ENCODE data around the gene MAGI2. TPM values are rescaled to one million over a fixed set of nuclear protein-coding genes. Genes with fewer than 3 reads are reported as not detected.
"Not testable (repeated sequence)": the region's sequence is repeated elsewhere in the genome, so short reads cannot be mapped to it uniquely, and the experiment has no call there.

Gene MAGI2
- polyA plus RNA-seq, 4 donors = 0.22 to 2.1 (median 1.5) TPM

GRCh38 chr7:78253850-78254725 is 1199.4 kb downstream of the MAGI2 start:
- DNase-seq = no peak
- FAIRE-seq = no peak
- Histone ChIP-seq H3K4me3 (ENCODE audit: low read depth in 1 of 3, low read length in 3 of 3) (no peak overlapping the region), H3K27ac (ENCODE audit: low read depth in 1 of 3, low read length in 2 of 3) (no peak overlapping the region), H3K4me1 (ENCODE audit: control insufficient read depth in 3 of 3, insufficient read depth in 2 of 3, low read depth in 1 of 3, low read length in 2 of 3) (no peaks in the 10 kb centered on the region), H3K36me3 (ENCODE audit: control insufficient read depth in 3 of 3, insufficient read depth in 2 of 3, low read depth in 1 of 3, low read length in 3 of 3) (no peaks in the 10 kb centered on the region), H3K9me3 (ENCODE audit: control insufficient read depth in 2 of 2, insufficient read depth in 1 of 2, low read depth in 1 of 2, low read length in 1 of 2) (no peaks in the 10 kb centered on the region), H3K27me3 (ENCODE audit: control insufficient read depth in 3 of 3, insufficient read depth in 3 of 3, low read length in 3 of 3) (no peaks in the 10 kb centered on the region)
- WGBS, 3 donors = 62 to 66% (median 65%) methylated on average over 4 of the region's 4 CpGs

- no peaks in the 10 kb centered on the region for H3K36me3 ChIP-seq (ENCODE audit: control insufficient read depth in 3 of 3, insufficient read depth in 2 of 3, low read depth in 1 of 3, low read length in 3 of 3)
- peaks cover 0 to 11% of the 10 kb centered on the region in 2 donors for H3K9me3 ChIP-seq (ENCODE audit: control insufficient read depth in 2 of 2, insufficient read depth in 1 of 2, low read depth in 1 of 2, low read length in 1 of 2)
- FAIRE-seq (no peak), DNase-seq (no peak)
- no peaks in the 10 kb centered on the region for H3K4me1 ChIP-seq (ENCODE audit: control insufficient read depth in 3 of 3, insufficient read depth in 2 of 3, low read depth in 1 of 3, low read length in 2 of 3)
- H3K27me3 ChIP-seq (ENCODE audit: control insufficient read depth in 3 of 3, insufficient read depth in 3 of 3, low read length in 3 of 3) = no peaks in the 10 kb centered on the region
- 92 to 95% (median 93%) methylated on average over 4 of the region's 4 CpGs for WGBS, 3 donors
- H3K4me3 ChIP-seq (ENCODE audit: low read depth in 1 of 3, low read length in 3 of 3) = no peak overlapping the region
- H3K27ac ChIP-seq (ENCODE audit: low read depth in 1 of 3, low read length in 2 of 3) = no peak overlapping the region
Observed at GRCh38 chr7:78248867-78249266, 1204.6 kb downstream of the MAGI2 start.

- no peak overlapping the region for H3K27ac ChIP-seq (ENCODE audit: low read depth in 1 of 3, low read length in 2 of 3)
- DNase-seq (no peak), FAIRE-seq (no peak)
- H3K4me3 ChIP-seq (ENCODE audit: low read depth in 1 of 3, low read length in 3 of 3) = no peak overlapping the region
- H3K9me3 ChIP-seq (ENCODE audit: control insufficient read depth in 2 of 2, insufficient read depth in 1 of 2, low read depth in 1 of 2, low read length in 1 of 2) = peaks cover 0 to 11% of the 10 kb centered on the region in 2 donors
- H3K4me1 ChIP-seq (ENCODE audit: control insufficient read depth in 3 of 3, insufficient read depth in 2 of 3, low read depth in 1 of 3, low read length in 2 of 3) = no peaks in the 10 kb centered on the region
- no peaks in the 10 kb centered on the region for H3K27me3 ChIP-seq (ENCODE audit: control insufficient read depth in 3 of 3, insufficient read depth in 3 of 3, low read length in 3 of 3)
- no peaks in the 10 kb centered on the region for H3K36me3 ChIP-seq (ENCODE audit: control insufficient read depth in 3 of 3, insufficient read depth in 2 of 3, low read depth in 1 of 3, low read length in 3 of 3)
Observed at GRCh38 chr7:78247910-78248689, 1205.4 kb downstream of the MAGI2 start.

GRCh38 chr7:78240179-78240578 is 1213.3 kb downstream of the MAGI2 start:
- not testable (repeated sequence) for H3K27me3 ChIP-seq (ENCODE audit: control insufficient read depth in 3 of 3, insufficient read depth in 3 of 3, low read length in 3 of 3); FAIRE-seq; H3K4me3 ChIP-seq (ENCODE audit: low read depth in 1 of 3, low read length in 3 of 3); H3K4me1 ChIP-seq (ENCODE audit: control insufficient read depth in 3 of 3, insufficient read depth in 2 of 3, low read depth in 1 of 3, low read length in 2 of 3); DNase-seq; H3K27ac ChIP-seq (ENCODE audit: low read depth in 1 of 3, low read length in 2 of 3); H3K36me3 ChIP-seq (ENCODE audit: control insufficient read depth in 3 of 3, insufficient read depth in 2 of 3, low read depth in 1 of 3, low read length in 3 of 3); H3K9me3 ChIP-seq (ENCODE audit: control insufficient read depth in 2 of 2, insufficient read depth in 1 of 2, low read depth in 1 of 2, low read length in 1 of 2)
- WGBS, 3 donors = 90 to 100% (median 94%) methylated on average over 1 of the region's 1 CpG

GRCh38 chr7:78234634-78235033 is 1218.8 kb downstream of the MAGI2 start:
- DNase-seq (no peak), FAIRE-seq (no peak)
- Histone ChIP-seq H3K27me3 (ENCODE audit: control insufficient read depth in 3 of 3, insufficient read depth in 3 of 3, low read length in 3 of 3) (no peaks in the 10 kb centered on the region), H3K27ac (ENCODE audit: low read depth in 1 of 3, low read length in 2 of 3) (no peak overlapping the region), H3K36me3 (ENCODE audit: control insufficient read depth in 3 of 3, insufficient read depth in 2 of 3, low read depth in 1 of 3, low read length in 3 of 3) (no peaks in the 10 kb centered on the region), H3K9me3 (ENCODE audit: control insufficient read depth in 2 of 2, insufficient read depth in 1 of 2, low read depth in 1 of 2, low read length in 1 of 2) (no peaks in the 10 kb centered on the region), H3K4me3 (ENCODE audit: low read depth in 1 of 3, low read length in 3 of 3) (no peak overlapping the region), H3K4me1 (ENCODE audit: control insufficient read depth in 3 of 3, insufficient read depth in 2 of 3, low read depth in 1 of 3, low read length in 2 of 3) (no peaks in the 10 kb centered on the region)
- WGBS, 3 donors = 69 to 70% (median 69%) methylated on average over 3 of the region's 3 CpGs

- DNase-seq (no peak), FAIRE-seq (no peak)
- Histone ChIP-seq H3K27me3 (ENCODE audit: control insufficient read depth in 3 of 3, insufficient read depth in 3 of 3, low read length in 3 of 3) (peaks cover 0 to 3% (median 0%) of the 10 kb centered on the region in 3 donors), H3K4me1 (ENCODE audit: control insufficient read depth in 3 of 3, insufficient read depth in 2 of 3, low read depth in 1 of 3, low read length in 2 of 3) (no peaks in the 10 kb centered on the region), H3K36me3 (ENCODE audit: control insufficient read depth in 3 of 3, insufficient read depth in 2 of 3, low read depth in 1 of 3, low read length in 3 of 3) (no peaks in the 10 kb centered on the region), H3K4me3 (ENCODE audit: low read depth in 1 of 3, low read length in 3 of 3) (no peak overlapping the region), H3K9me3 (ENCODE audit: control insufficient read depth in 2 of 2, insufficient read depth in 1 of 2, low read depth in 1 of 2, low read length in 1 of 2) (peaks cover 0 to 1% of the 10 kb centered on the region in 2 donors), H3K27ac (ENCODE audit: low read depth in 1 of 3, low read length in 2 of 3) (no peak overlapping the region)
- WGBS, 3 donors = 94 to 95% (median 95%) methylated on average over 1 of the region's 1 CpG
Observed at GRCh38 chr7:78232806-78233205, 1220.7 kb downstream of the MAGI2 start.

- no peaks in the 10 kb centered on the region for H3K4me1 ChIP-seq (ENCODE audit: control insufficient read depth in 3 of 3, insufficient read depth in 2 of 3, low read depth in 1 of 3, low read length in 2 of 3)
- peaks cover 0 to 1% of the 10 kb centered on the region in 2 donors for H3K9me3 ChIP-seq (ENCODE audit: control insufficient read depth in 2 of 2, insufficient read depth in 1 of 2, low read depth in 1 of 2, low read length in 1 of 2)
- peak; percentile 22 to 33 for DNase-seq
- no peak for FAIRE-seq
- H3K36me3 ChIP-seq (ENCODE audit: control insufficient read depth in 3 of 3, insufficient read depth in 2 of 3, low read depth in 1 of 3, low read length in 3 of 3) = no peaks in the 10 kb centered on the region
- H3K4me3 ChIP-seq (ENCODE audit: low read depth in 1 of 3, low read length in 3 of 3) = no peak overlapping the region
- peaks cover 0 to 3% (median 0%) of the 10 kb centered on the region in 3 donors for H3K27me3 ChIP-seq (ENCODE audit: control insufficient read depth in 3 of 3, insufficient read depth in 3 of 3, low read length in 3 of 3)
- no peak overlapping the region for H3K27ac ChIP-seq (ENCODE audit: low read depth in 1 of 3, low read length in 2 of 3)
- 22 to 46% (median 33%) methylated on average over 9 of the region's 9 CpGs for WGBS, 3 donors
Observed at GRCh38 chr7:78226059-78226719, 1227.3 kb downstream of the MAGI2 start.

- 64 to 84% (median 78%) methylated on average over 4 of the region's 4 CpGs for WGBS, 3 donors
- H3K27ac ChIP-seq (ENCODE audit: low read depth in 1 of 3, low read length in 2 of 3) = no peak overlapping the region
- no peak for DNase-seq
Observed at GRCh38 chr7:78225534-78225933, 1227.9 kb downstream of the MAGI2 start.

More at GRCh38 chr7:78225534-78225933, 1227.9 kb downstream of the MAGI2 start:
- Histone ChIP-seq H3K36me3 (ENCODE audit: control insufficient read depth in 3 of 3, insufficient read depth in 2 of 3, low read depth in 1 of 3, low read length in 3 of 3) (no peaks in the 10 kb centered on the region), H3K4me3 (ENCODE audit: low read depth in 1 of 3, low read length in 3 of 3) (no peak overlapping the region), H3K27me3 (ENCODE audit: control insufficient read depth in 3 of 3, insufficient read depth in 3 of 3, low read length in 3 of 3) (peaks cover 0 to 3% (median 0%) of the 10 kb centered on the region in 3 donors), H3K4me1 (ENCODE audit: control insufficient read depth in 3 of 3, insufficient read depth in 2 of 3, low read depth in 1 of 3, low read length in 2 of 3) (no peaks in the 10 kb centered on the region), H3K9me3 (ENCODE audit: control insufficient read depth in 2 of 2, insufficient read depth in 1 of 2, low read depth in 1 of 2, low read length in 1 of 2) (peaks cover 0 to 1% of the 10 kb centered on the region in 2 donors)
- no peak for FAIRE-seq
